MM.1S (cell line): ENCODE measurements around the gene S1PR2.
A peak's percentile ranks its signal among the peaks of the same experiment; 100 is the strongest.
"Not testable (repeated sequence)": the region's sequence is repeated elsewhere in the genome, so short reads cannot be mapped to it uniquely, and the experiment has no call there.

Experiments used
- DNase-seq: peaks from one replicate; pipeline ENCODE4 v3.0.0-alpha.2; 2015
- H2AFZ ChIP-seq: fragments of 300-600 bp; sonication (generic); 2 replicates; pipeline ENCODE4 v1.6.0; 2016; ENCODE audit warnings: antibody characterized with exemption, low read length
- H3F3A ChIP-seq: fragments of 300-600 bp; sonication (generic); 2 replicates; pipeline ENCODE4 v1.6.1; 2016; ENCODE audit warnings: mild to moderate bottlenecking, antibody characterized with exemption, low read length, moderate library complexity, mixed read lengths; ENCODE audit not compliant: insufficient read depth
- H3K27ac ChIP-seq: fragments of 300-600 bp; sonication (generic); 2 replicates; pipeline ENCODE4 v1.5.1; 2016; ENCODE audit warnings: mild to moderate bottlenecking, low read length
- H3K27me3 ChIP-seq: fragments of 300-600 bp; sonication (generic); replicated peaks from 2 replicates; pipeline ENCODE4 v1.6.0; 2016; ENCODE audit warnings: low read length; ENCODE audit not compliant: insufficient read depth
- H3K36me3 ChIP-seq: fragments of 300-600 bp; sonication (generic); replicated peaks from 2 replicates; pipeline ENCODE4 v1.6.1; 2016; ENCODE audit warnings: mild to moderate bottlenecking, low read length, mixed read lengths; ENCODE audit not compliant: insufficient read depth
- H3K4me1 ChIP-seq: fragments of 300-600 bp; sonication (generic); 2 replicates; pipeline ENCODE4 v1.6.1; 2016; ENCODE audit warnings: low read length, mixed read lengths
- H3K4me2 ChIP-seq: fragments of 300-600 bp; sonication (generic); 2 replicates; pipeline ENCODE4 v1.6.0; 2016; ENCODE audit warnings: low read depth, low read length
- H3K4me3 ChIP-seq: fragments of 300-600 bp; sonication (generic); 2 replicates; pipeline ENCODE4 v1.5.1; 2016; ENCODE audit warnings: low read length, mixed read lengths
- H3K79me2 ChIP-seq: fragments of 300-600 bp; sonication (generic); 2 replicates; pipeline ENCODE4 v1.6.1; 2016; ENCODE audit warnings: mixed run types, low read length, mixed read lengths
- H3K9ac ChIP-seq: fragments of 300-600 bp; sonication (generic); 2 replicates; pipeline ENCODE4 v1.6.1; 2016; ENCODE audit warnings: low read length, mixed read lengths
- H3K9me2 ChIP-seq: fragments of 300-600 bp; sonication (generic); replicated peaks from 2 replicates; pipeline ENCODE4 v1.6.1; 2016; ENCODE audit warnings: mild to moderate bottlenecking, low read length, mixed read lengths; ENCODE audit not compliant: insufficient read depth
- H3K9me3 ChIP-seq: fragments of 300-600 bp; sonication (generic); replicated peaks from 2 replicates; pipeline ENCODE4 v1.6.1; 2016; ENCODE audit warnings: mild to moderate bottlenecking, low read length, mixed read lengths; ENCODE audit not compliant: insufficient read depth
- H4K20me1 ChIP-seq: fragments of 300-600 bp; sonication (generic); 2 replicates; pipeline ENCODE4 v1.6.1; 2016; ENCODE audit warnings: mild to moderate bottlenecking, low read length, moderate library complexity, mixed read lengths; ENCODE audit not compliant: insufficient read depth
- EZH2 ChIP-seq: fragments of 300-600 bp; sonication (generic); optimal IDR thresholded peaks from 2 replicates; pipeline ENCODE3; 2017; ENCODE audit warnings: low read depth, mild to moderate bottlenecking, antibody characterized with exemption, low read length, mixed read lengths
- EZH2phosphoT487 ChIP-seq: fragments of 300-600 bp; sonication (generic); IDR thresholded peaks from 2 replicates; pipeline ENCODE4 v1.6.1; 2018; ENCODE audit warnings: antibody characterized with exemption, low read length
- TF ChIP-seq, protein P1 (sequence below): fragments of 300-600 bp; sonication (generic); IDR thresholded peaks from 2 replicates; pipeline ENCODE4 v1.5.1; 2016; ENCODE audit warnings: antibody characterized with exemption, low read length, mixed read lengths

S1PR2 gene

DNA sequence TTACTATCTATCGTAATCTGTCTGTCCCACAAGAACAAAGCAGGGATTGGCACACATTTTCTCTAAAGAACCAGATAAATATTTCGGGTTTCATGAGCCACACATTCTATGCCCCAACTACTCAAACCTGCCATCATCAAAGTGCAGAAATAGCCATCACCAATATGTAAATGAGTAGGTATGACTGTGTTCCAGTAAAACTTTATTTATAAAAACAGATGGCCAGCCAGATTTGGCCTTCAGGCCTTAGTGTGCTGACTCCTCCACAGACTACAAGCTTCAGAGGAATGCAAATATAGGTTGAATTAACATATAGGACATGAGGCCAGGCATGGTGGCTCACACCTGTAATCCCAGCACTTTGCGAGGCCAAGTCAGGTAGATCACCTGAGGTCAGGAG, 27.4 kb downstream of the S1PR2 start:
- H3K27me3 ChIP-seq = no peaks in the 10 kb centered on the region
- TF ChIP-seq EZH2phosphoT487 = no peak
- no peak for TF ChIP-seq EZH2
- TF ChIP-seq, protein P1, sequence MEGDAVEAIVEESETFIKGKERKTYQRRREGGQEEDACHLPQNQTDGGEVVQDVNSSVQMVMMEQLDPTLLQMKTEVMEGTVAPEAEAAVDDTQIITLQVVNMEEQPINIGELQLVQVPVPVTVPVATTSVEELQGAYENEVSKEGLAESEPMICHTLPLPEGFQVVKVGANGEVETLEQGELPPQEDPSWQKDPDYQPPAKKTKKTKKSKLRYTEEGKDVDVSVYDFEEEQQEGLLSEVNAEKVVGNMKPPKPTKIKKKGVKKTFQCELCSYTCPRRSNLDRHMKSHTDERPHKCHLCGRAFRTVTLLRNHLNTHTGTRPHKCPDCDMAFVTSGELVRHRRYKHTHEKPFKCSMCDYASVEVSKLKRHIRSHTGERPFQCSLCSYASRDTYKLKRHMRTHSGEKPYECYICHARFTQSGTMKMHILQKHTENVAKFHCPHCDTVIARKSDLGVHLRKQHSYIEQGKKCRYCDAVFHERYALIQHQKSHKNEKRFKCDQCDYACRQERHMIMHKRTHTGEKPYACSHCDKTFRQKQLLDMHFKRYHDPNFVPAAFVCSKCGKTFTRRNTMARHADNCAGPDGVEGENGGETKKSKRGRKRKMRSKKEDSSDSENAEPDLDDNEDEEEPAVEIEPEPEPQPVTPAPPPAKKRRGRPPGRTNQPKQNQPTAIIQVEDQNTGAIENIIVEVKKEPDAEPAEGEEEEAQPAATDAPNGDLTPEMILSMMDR = no peak
- DNase-seq = peak; percentile 17
- H3K79me2 ChIP-seq = no peaks in the 10 kb centered on the region
- no peaks in the 10 kb centered on the region for H4K20me1 ChIP-seq
- no peak overlapping the region for H3K4me3 ChIP-seq
- no peaks in the 10 kb centered on the region for H3K36me3 ChIP-seq
- peak overlapping the region; percentile 75; the same call in 1 of the 2 replicates for H3K27ac ChIP-seq
- H2AFZ ChIP-seq = no peak overlapping the region
- no peak overlapping the region for H3K4me2 ChIP-seq
- H3K9ac ChIP-seq = no peak overlapping the region
- H3F3A ChIP-seq = peaks cover 17% of the 10 kb centered on the region
- no peaks in the 10 kb centered on the region for H3K9me3 ChIP-seq
- peaks cover 19% of the 10 kb centered on the region for H3K4me1 ChIP-seq
- no peaks in the 10 kb centered on the region for H3K9me2 ChIP-seq

- Histone ChIP-seq H3K79me2 (no peaks in the 10 kb centered on the region), H3K9me3 (no peaks in the 10 kb centered on the region), H3K4me3 (no peak overlapping the region), H3K9me2 (no peaks in the 10 kb centered on the region), H3K9ac (no peak overlapping the region), H3K27me3 (no peaks in the 10 kb centered on the region), H3K36me3 (no peaks in the 10 kb centered on the region), H3F3A (peaks cover 19% of the 10 kb centered on the region), H2AFZ (no peak overlapping the region), H3K27ac (no peak overlapping the region), H4K20me1 (no peaks in the 10 kb centered on the region), H3K4me1 (peaks cover 19% of the 10 kb centered on the region), H3K4me2 (no peak overlapping the region)
- DNase-seq = no peak
- TF ChIP-seq, protein P1 = no peak
- TF ChIP-seq EZH2 = no peak
- no peak for TF ChIP-seq EZH2phosphoT487
Measured at GRCh38 chr19:10201176-10201575, 30.0 kb downstream of the S1PR2 start.

- H3K4me3 ChIP-seq, H3K9me3 ChIP-seq, H3K27me3 ChIP-seq, H3K9me2 ChIP-seq, H3K9ac ChIP-seq, H3K79me2 ChIP-seq, H3K36me3 ChIP-seq, H3K27ac ChIP-seq, DNase-seq, H4K20me1 ChIP-seq, H2AFZ ChIP-seq, H3K4me2 ChIP-seq: not testable (repeated sequence)
- Histone ChIP-seq H3K4me1 (peaks cover 21% of the 10 kb centered on the region), H3F3A (peaks cover 19% of the 10 kb centered on the region)
Measured at GRCh38 chr19:10200101-10200500, 31.0 kb downstream of the S1PR2 start.

DNA sequence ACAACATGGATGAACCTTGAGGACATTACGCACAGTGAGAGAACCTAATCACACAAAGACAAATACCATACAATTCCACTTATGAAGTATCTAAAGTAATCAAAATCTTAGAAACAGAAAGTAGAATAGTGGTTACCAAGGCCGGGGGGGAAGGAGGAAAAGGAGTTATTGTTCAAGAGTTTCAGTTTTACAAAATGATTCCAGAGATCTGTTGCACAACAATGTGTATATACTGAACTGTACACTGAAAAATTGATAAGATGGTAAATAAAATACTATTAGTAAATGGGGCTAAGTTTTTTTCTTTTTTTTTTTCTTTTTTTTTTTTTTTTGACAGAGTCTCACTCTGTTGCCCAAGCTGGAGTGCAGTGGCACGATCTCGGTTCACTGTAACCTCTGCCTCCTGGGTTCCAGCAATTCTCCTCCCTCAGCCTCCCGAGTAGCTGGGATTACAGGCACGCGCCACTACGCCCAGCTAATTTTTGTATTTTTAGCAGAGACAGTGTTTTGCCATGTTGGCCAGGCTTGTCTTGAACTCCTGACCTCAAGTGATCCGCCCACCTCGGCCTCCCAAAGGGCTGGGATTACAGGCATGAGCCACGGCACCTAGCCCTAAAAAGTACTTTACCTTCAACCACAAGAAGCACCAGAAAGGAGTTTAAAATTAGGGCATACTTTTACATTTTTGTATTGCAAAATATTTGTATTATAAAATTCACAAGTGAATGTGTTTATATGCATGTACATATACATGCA, 32.1 kb downstream of the S1PR2 start:
- not testable (repeated sequence) for H4K20me1 ChIP-seq, H3K9me2 ChIP-seq, H3F3A ChIP-seq, H3K27me3 ChIP-seq, H3K36me3 ChIP-seq, H3K9ac ChIP-seq, H3K9me3 ChIP-seq, H2AFZ ChIP-seq, H3K79me2 ChIP-seq
- Histone ChIP-seq H3K4me2 (peak overlapping the region; percentile 66), H3K27ac (peak overlapping the region; percentile 47; the same call in 1 of the 2 replicates), H3K4me3 (peak overlapping the region; percentile 16; the same call in 1 of the 2 replicates), H3K4me1 (peaks cover 15% of the 10 kb centered on the region)
- DNase-seq = peak; percentile 77
